K562 (cell line): Measurements from ENCODE around the gene MKLN1. TPM values are rescaled to one million over a fixed set of nuclear protein-coding genes. Genes with fewer than 3 reads are reported as not detected.

ENCODE experiments used
- ATAC-seq: fragments of 200-7000 bp; cut with Tn5 transposase; 3 replicates; pipeline ENCODE4 v1.9.1; 2020; ENCODE audit warnings: moderate library complexity
- BruUV-seq: library from RNA; stranded (reverse); fragments of 400-500 nt; replicated peaks from 2 replicates; lab custom pipeline; 2021; lab: Mats Ljungman, UMichigan
- CTCF ChIA-PET: fragments of 300-600 bp; formaldehyde crosslinking; extraction: SDS; loops from one replicate; lab custom pipeline; 2021; ENCODE audit warnings: low intra/inter-chr PET ratio; lab: Yijun Ruan, JAX
- POLR2A ChIA-PET: fragments of 300-600, 350-650 bp; sonication (Branson Sonifier 250); formaldehyde crosslinking; extraction: SDS; loops from one replicate; lab custom pipeline; 2021; ENCODE audit warnings: antibody characterized with exemption, inconsistent platforms; lab: Yijun Ruan, JAX
- DNase-seq, 4 experiments: peaks; one replicate each; pipeline versions ENCODE4 v3.0.0 to v3.0.0-alpha.2; 2011 to 2018; ENCODE audit warnings: low spot score in 3 of 4, mixed read lengths in 3 of 4; ENCODE audit errors: extremely low read depth in 1 of 4
- FAIRE-seq: peaks from 2 replicates; lab custom pipeline; 2011; peaks lifted over from hg19 to GRCh38; lab: Jason Lieb, UNC
- H2AFZ ChIP-seq: 2 replicates; pipeline ENCODE4 v1.6.0; 2011; ENCODE audit warnings: low read depth, low read length, control low read depth, inconsistent platforms
- H3K27ac ChIP-seq: fragments of 200-600 bp; 3 replicates; pipeline ENCODE4 v1.8.0; 2011; ENCODE audit warnings: low read depth, mild to moderate bottlenecking, control low read depth, inconsistent platforms, low read length, moderate library complexity, mixed read lengths; ENCODE audit errors: extremely low read depth
- H3K27me3 ChIP-seq, 2 experiments: fragments of 300-600 bp in 1 of 2; 2 replicates in 1 of 2; 3 replicates in 1 of 2; pipeline versions ENCODE4 v1.6.0 to v1.8.0; 2011; ENCODE audit warnings: inconsistent platforms in 2 of 2, low read length in 2 of 2, mild to moderate bottlenecking in 1 of 2, mixed read lengths in 1 of 2, moderate library complexity in 1 of 2; ENCODE audit not compliant: control insufficient read depth in 2 of 2, insufficient read depth in 2 of 2
- H3K36me3 ChIP-seq: fragments of 300-600 bp; 3 replicates; pipeline ENCODE4 v1.8.0; 2011; ENCODE audit warnings: mild to moderate bottlenecking, low read length, inconsistent platforms; ENCODE audit not compliant: control insufficient read depth, insufficient read depth
- H3K4me1 ChIP-seq, 2 experiments: fragments of 200-600 bp in 1 of 2; replicated peaks in 1 of 2; 2 replicates in 1 of 2; 3 replicates in 1 of 2; pipeline versions ENCODE4 v1.5.1 to v1.8.0; 2011; ENCODE audit warnings: inconsistent platforms in 2 of 2, low read length in 2 of 2, mild to moderate bottlenecking in 1 of 2, mixed read lengths in 1 of 2, moderate library complexity in 1 of 2; ENCODE audit not compliant: control insufficient read depth in 2 of 2, insufficient read depth in 2 of 2
- H3K4me2 ChIP-seq: 2 replicates; pipeline ENCODE4 v1.6.1; 2011; ENCODE audit warnings: low read length, control low read depth, inconsistent platforms, mixed read lengths; ENCODE audit not compliant: insufficient read depth
- H3K4me3 ChIP-seq: fragments of 200-600 bp; sonication (generic), shearing (Covaris generic); 2 replicates; pipeline ENCODE4 v1.5.1; 2016; ENCODE audit warnings: control low read depth, inconsistent platforms
- H3K79me2 ChIP-seq: fragments of 200-600 bp; 3 replicates; pipeline ENCODE4 v1.8.0; 2011; ENCODE audit warnings: low read length, inconsistent platforms; ENCODE audit not compliant: control insufficient read depth, insufficient read depth
- H3K9ac ChIP-seq, 2 experiments: 2 replicates each; pipeline versions ENCODE4 v1.6.0 to v1.6.1; 2011; ENCODE audit warnings: low read depth in 2 of 2, low read length in 2 of 2, control low read depth in 1 of 2, inconsistent platforms in 1 of 2, mild to moderate bottlenecking in 1 of 2, mixed read lengths in 1 of 2; ENCODE audit not compliant: insufficient read depth in 1 of 2
- H3K9me1 ChIP-seq: one replicate; pipeline ENCODE4 v1.6.0; 2011; ENCODE audit warnings: inconsistent platforms, mild to moderate bottlenecking, low read length, moderate library complexity; ENCODE audit not compliant: control insufficient read depth, insufficient read depth
- H3K9me3 ChIP-seq: replicated peaks from 2 replicates; pipeline ENCODE4 v1.5.1; 2011; ENCODE audit warnings: low read depth, low read length, inconsistent platforms; ENCODE audit not compliant: control insufficient read depth, insufficient read depth
- H4K20me1 ChIP-seq: replicated peaks from 2 replicates; pipeline ENCODE4 v1.6.1; 2011; ENCODE audit warnings: low read length, inconsistent platforms, mixed read lengths; ENCODE audit not compliant: control insufficient read depth, insufficient read depth
- C11orf30 ChIP-seq: fragments of 450-650 bp; IDR thresholded peaks from 2 replicates; pipeline ENCODE4 v1.6.1; 2016; ENCODE audit warnings: low read depth, mild to moderate bottlenecking
- CBX5 ChIP-seq: IDR thresholded peaks from 2 replicates; pipeline ENCODE4 v1.6.1; 2014; ENCODE audit warnings: low read depth, borderline replicate concordance
- MAFF ChIP-seq: IDR thresholded peaks from 2 replicates; pipeline ENCODE4 v1.6.1; 2012; ENCODE audit warnings: low read length, improper control_type of control experiment
- MAFG ChIP-seq: fragments of 450-650 bp; conservative IDR thresholded peaks from 2 replicates; pipeline ENCODE4 v1.6.1; 2016; ENCODE audit warnings: missing genetic modification characterization, missing compliant biosample characterization
- MAFK ChIP-seq: IDR thresholded peaks from 2 replicates; pipeline ENCODE4 v1.6.1; 2011; ENCODE audit warnings: low read length, improper control_type of control experiment
- RBM17 ChIP-seq: fragments of 200-400 bp; formaldehyde crosslinking; IDR thresholded peaks from 2 replicates; pipeline ENCODE4 v1.6.1; 2017; ENCODE audit warnings: low read depth, mild to moderate bottlenecking, low read length, borderline replicate concordance
- SETDB1 ChIP-seq: IDR thresholded peaks from one replicate; pipeline ENCODE4 v1.6.1; 2012; ENCODE audit warnings: low read length, control low read depth, inconsistent platforms
- ZNF143 ChIP-seq: sonication (generic); formaldehyde crosslinking; IDR thresholded peaks from 2 replicates; pipeline ENCODE4 v1.9.0; 2022; ENCODE audit warnings: mild to moderate bottlenecking, missing genetic modification reagents
- ZNF316 ChIP-seq: fragments of 450-650 bp; IDR thresholded peaks from 2 replicates; pipeline ENCODE4 v1.6.1; 2016
- ZNF695 ChIP-seq: fragments of 450-650 bp; formaldehyde crosslinking; IDR thresholded peaks from 2 replicates; pipeline ENCODE4 v1.4.0; 2020; ENCODE audit warnings: mild to moderate bottlenecking, moderate library complexity
- ZNF778 ChIP-seq: fragments of 450-650 bp; formaldehyde crosslinking; IDR thresholded peaks from 2 replicates; pipeline ENCODE4 v1.4.0; 2020; ENCODE audit warnings: mild to moderate bottlenecking, moderate library complexity
- WGBS: fragments of 100-300 bp; shearing (Covaris generic); methylation state at CpG from one replicate; pipeline ENCODE4 v1.1.6; 2016; ENCODE audit warnings: low coverage, mixed read lengths; ENCODE audit not compliant: insufficient coverage; ENCODE audit errors: missing lambda C conversion rate; 5-methylcytosine and 5-hydroxymethylcytosine counted together
- in situ Hi-C: fragments of 300-500 bp; cut with MboI; formaldehyde crosslinking; loops from 4 replicates; pipeline ENCODE4 v1.15.0; 2018; ENCODE audit warnings: inconsistent platforms, mixed read lengths
- intact Hi-C: fragments of 100-400 bp; cut with micrococcal nuclease; formaldehyde crosslinking; loops from 2 replicates; pipeline ENCODE4 v1.14.2; 2022
- polyA plus RNA-seq, 8 experiments: library from polyadenylated mRNA; depleted of rRNA in 4 of 8; stranded (reverse) in 5 of 8; unstranded in 3 of 8; fragments of >200 nt; fragmentation: Nextera tagmentation in 2 of 8; fragmentation: Illumina TruSeq in 1 of 8; extraction: Ambion mirVana in 2 of 8; extraction: Trizol in 1 of 8; gene quantifications; 2 replicates each; pipeline versions ENCODE4 v1.2.1 to v1.2.3, GENCODE V29; 2011 to 2014; ENCODE audit warnings: inconsistent platforms in 1 of 8, missing spikeins in 1 of 8
- total RNA-seq, 7 experiments: library from RNA; depleted of rRNA in 6 of 7; stranded (reverse); fragments of >200 nt in 6 of 7; fragmentation: Illumina TruSeq in 2 of 7; extraction: Trizol in 2 of 7; gene quantifications; 2 replicates each; pipeline versions ENCODE4 v1.2.1 to v1.2.3, GENCODE V29; 2011 to 2021; ENCODE audit warnings: low replicate concordance in 1 of 7
- TF ChIP-seq, protein P1 (sequence below): fragments of 450-650 bp; IDR thresholded peaks from 2 replicates; pipeline ENCODE4 v1.6.1; 2018; ENCODE audit warnings: mild to moderate bottlenecking, low read depth; ENCODE audit not compliant: partially characterized antibody

MKLN1 gene
- total and polyA plus RNA-seq, 9 of the 15 experiments (the other 6 are each of a cell fraction or from before 2014, with no cell fraction given): 18.6 to 80.4 (median 56.0) TPM

DNA sequence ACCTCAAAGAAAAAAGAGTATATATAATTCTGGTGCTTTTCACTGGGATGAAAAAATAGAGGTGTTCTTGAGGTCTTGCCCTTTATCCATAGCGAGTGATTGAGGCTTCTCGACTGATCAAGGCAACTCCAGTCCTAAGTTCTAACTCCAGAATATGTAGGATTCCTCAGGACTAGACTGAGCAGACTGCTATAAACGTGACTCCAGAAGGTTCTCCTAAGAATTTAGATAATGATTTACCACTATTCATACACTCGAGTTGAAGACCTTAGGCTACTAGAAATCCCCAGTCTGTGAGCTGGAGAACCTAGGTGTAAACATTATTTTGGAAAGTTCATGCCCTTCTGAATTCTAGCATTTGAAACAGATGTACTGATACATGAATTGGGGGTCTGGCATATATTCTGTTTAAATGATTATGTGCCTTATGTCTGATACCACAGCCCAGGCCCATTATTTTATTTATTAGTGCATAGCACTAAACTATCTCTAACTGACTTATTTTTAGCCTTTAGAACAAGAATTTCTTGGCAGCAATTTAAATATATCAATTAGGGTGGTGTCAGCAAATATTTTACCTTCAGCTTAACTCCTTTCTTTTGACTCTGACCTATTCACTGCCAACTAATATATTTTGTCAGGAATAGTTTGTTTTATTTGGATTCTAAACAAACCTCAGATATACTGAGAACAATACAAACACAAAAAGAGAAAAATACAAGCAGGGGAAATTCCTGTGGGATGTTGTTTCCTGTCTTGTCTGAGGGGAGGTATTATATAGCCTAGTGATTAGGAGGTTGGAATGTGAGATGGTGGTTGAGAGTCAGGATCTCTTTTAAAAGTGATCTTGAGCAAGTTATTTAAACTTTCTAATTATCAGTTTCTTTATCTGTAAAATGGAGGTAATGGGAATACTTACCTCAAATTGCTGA is 153.0 kb downstream of the MKLN1 start:
- Histone ChIP-seq H3K9ac (no peak overlapping the region), H3K9me1 (no peaks in the 10 kb centered on the region), H3K36me3 (peaks cover 12% of the 10 kb centered on the region; the same call in 2 of the 3 replicates), H4K20me1 (no peaks in the 10 kb centered on the region), H3K79me2 (no peaks in the 10 kb centered on the region), H3K27ac (no peak overlapping the region), H2AFZ (no peak overlapping the region), H3K4me1 (no peaks in the 10 kb centered on the region), H3K4me2 (no peak overlapping the region), H3K9me3 (no peaks in the 10 kb centered on the region), H3K4me3 (no peak overlapping the region), H3K27me3 (no peaks in the 10 kb centered on the region)
- in situ Hi-C loops: no loop called here
- ChIA-PET CTCF (no interaction called here), POLR2A (no interaction called here)
- no peak for FAIRE-seq
- no peak; the same call in 2 of the 3 replicates for ATAC-seq
- BruUV-seq: no TSS peak
- DNase-seq: no peak
- 77% methylated on average over 4 of the region's 4 CpGs for WGBS
- TF ChIP-seq ZNF778 (no peak), MAFK (0 out of 2 replicates have a peak, but pooled peaks have one; percentile 21), ZNF143 (CRISPR knock-in tag) (no peak), ZNF695 (CRISPR knock-in tag) (no peak), CBX5 (no peak), MAFG (tag) (peak; percentile 38; the same call in 1 of the 2 replicates), RBM17 (no peak), C11orf30 (peak; percentile 45; the same call in 1 of the 2 replicates), ZNF316 (peak; percentile 75), SETDB1 (no peak), MAFF (peak; percentile 52; the same call in 1 of the 2 replicates)
- TF ChIP-seq, protein P1, sequence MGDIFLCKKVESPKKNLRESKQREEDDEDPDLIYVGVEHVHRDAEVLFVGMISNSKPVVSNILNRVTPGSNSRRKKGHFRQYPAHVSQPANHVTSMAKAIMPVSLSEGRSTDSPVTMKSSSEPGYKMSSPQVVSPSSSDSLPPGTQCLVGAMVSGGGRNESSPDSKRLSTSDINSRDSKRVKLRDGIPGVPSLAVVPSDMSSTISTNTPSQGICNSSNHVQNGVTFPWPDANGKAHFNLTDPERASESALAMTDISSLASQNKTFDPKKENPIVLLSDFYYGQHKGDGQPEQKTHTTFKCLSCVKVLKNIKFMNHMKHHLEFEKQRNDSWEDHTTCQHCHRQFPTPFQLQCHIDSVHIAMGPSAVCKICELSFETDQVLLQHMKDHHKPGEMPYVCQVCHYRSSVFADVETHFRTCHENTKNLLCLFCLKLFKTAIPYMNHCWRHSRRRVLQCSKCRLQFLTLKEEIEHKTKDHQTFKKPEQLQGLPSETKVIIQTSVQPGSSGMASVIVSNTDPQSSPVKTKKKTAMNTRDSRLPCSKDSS: no peak
- intact Hi-C loops: no loop called here
